H9 (cell line): ENCODE measurements around the gene PLCB1. TPM values are rescaled to one million over a fixed set of nuclear protein-coding genes. Genes with fewer than 3 reads are reported as not detected.

Experiments used
- DNase-seq: peaks from one replicate; pipeline ENCODE4 v3.0.0-alpha.2; 2017
- H2AFZ ChIP-seq: one replicate; pipeline ENCODE4 v1.6.1; 2013; ENCODE audit warnings: mild to moderate bottlenecking, low read length, control low read depth, moderate library complexity
- H2AK5ac ChIP-seq: 2 replicates; pipeline ENCODE4 v1.6.1; 2013; ENCODE audit warnings: low read length, control low read depth, mixed read lengths; ENCODE audit not compliant: insufficient read length
- H2BK120ac ChIP-seq: one replicate; pipeline ENCODE4 v1.6.1; 2013; ENCODE audit warnings: low read depth, mild to moderate bottlenecking, low read length, control low read depth, inconsistent platforms; ENCODE audit not compliant: poor library complexity, severe bottlenecking
- H2BK12ac ChIP-seq: 2 replicates; pipeline ENCODE4 v1.6.1; 2013; ENCODE audit warnings: low read length, control low read depth, mixed read lengths, low read depth; ENCODE audit not compliant: insufficient read length
- H2BK15ac ChIP-seq: 2 replicates; pipeline ENCODE4 v1.6.1; 2013; ENCODE audit warnings: low read depth, low read length, control low read depth
- H2BK20ac ChIP-seq: one replicate; pipeline ENCODE4 v1.6.1; 2013; ENCODE audit warnings: low read depth, mild to moderate bottlenecking, low read length, control low read depth, inconsistent platforms; ENCODE audit not compliant: poor library complexity, severe bottlenecking
- H2BK5ac ChIP-seq: 2 replicates; pipeline ENCODE4 v1.6.1; 2013; ENCODE audit warnings: low read length, control low read depth, mixed read lengths; ENCODE audit not compliant: insufficient read length
- H3K14ac ChIP-seq: 2 replicates; pipeline ENCODE4 v1.6.1; 2013; ENCODE audit warnings: low read length, control low read depth; ENCODE audit not compliant: insufficient read depth
- H3K18ac ChIP-seq: 2 replicates; pipeline ENCODE4 v1.6.1; 2013; ENCODE audit warnings: low read depth, mild to moderate bottlenecking, mixed read lengths, low read length, control low read depth; ENCODE audit not compliant: insufficient read length
- H3K23ac ChIP-seq: 2 replicates; pipeline ENCODE4 v1.6.1; 2013; ENCODE audit warnings: low read length, control low read depth, mixed read lengths, low read depth; ENCODE audit not compliant: insufficient read length
- H3K23me2 ChIP-seq: 2 replicates; pipeline ENCODE4 v1.6.1; 2013; ENCODE audit warnings: low read depth, mild to moderate bottlenecking, mixed read lengths, low read length, control low read depth; ENCODE audit not compliant: insufficient read length, poor library complexity, severe bottlenecking
- H3K27ac ChIP-seq: 2 replicates; pipeline ENCODE4 v1.5.1; 2013; ENCODE audit warnings: low read length, control low read depth, mixed read lengths, low read depth; ENCODE audit not compliant: insufficient read length
- H3K27me3 ChIP-seq: 2 replicates; pipeline ENCODE4 v1.6.1; 2013; ENCODE audit warnings: low read length, control low read depth, inconsistent platforms; ENCODE audit not compliant: insufficient read depth
- H3K4ac ChIP-seq: 2 replicates; pipeline ENCODE4 v1.6.1; 2013; ENCODE audit warnings: low read depth, mild to moderate bottlenecking, control low read depth, inconsistent platforms, low read length, moderate library complexity
- H3K4me1 ChIP-seq: 2 replicates; pipeline ENCODE4 v1.6.1; 2013; ENCODE audit warnings: low read length, control low read depth, inconsistent platforms; ENCODE audit not compliant: insufficient read depth
- H3K4me2 ChIP-seq: 2 replicates; pipeline ENCODE4 v1.6.1; 2013; ENCODE audit warnings: low read length, control low read depth, mixed read lengths; ENCODE audit not compliant: insufficient read length, insufficient read depth
- H3K56ac ChIP-seq: 2 replicates; pipeline ENCODE4 v1.6.1; 2013; ENCODE audit warnings: low read depth, mild to moderate bottlenecking, mixed read lengths, low read length, control low read depth; ENCODE audit not compliant: insufficient read length
- H3K79me1 ChIP-seq: 2 replicates; pipeline ENCODE4 v1.6.1; 2013; ENCODE audit warnings: low read depth, mild to moderate bottlenecking, moderate library complexity, low read length, control low read depth, inconsistent platforms; ENCODE audit not compliant: insufficient read depth, poor library complexity, severe bottlenecking
- H3K79me2 ChIP-seq: 2 replicates; pipeline ENCODE4 v1.6.1; 2013; ENCODE audit warnings: low read length, control low read depth, inconsistent platforms; ENCODE audit not compliant: insufficient read depth
- H3K9ac ChIP-seq: 2 replicates; pipeline ENCODE4 v1.6.1; 2013; ENCODE audit warnings: low read length, control low read depth, mixed read lengths; ENCODE audit not compliant: insufficient read length; ENCODE audit errors: extremely low read depth
- H3K9me3 ChIP-seq: one replicate; pipeline ENCODE4 v1.6.1; 2013; ENCODE audit warnings: low read depth, low read length, inconsistent platforms; ENCODE audit not compliant: control insufficient read depth
- H3T11ph ChIP-seq: one replicate; pipeline ENCODE4 v1.6.1; 2013; ENCODE audit warnings: mild to moderate bottlenecking, low read length, control low read depth, inconsistent platforms
- H4K20me1 ChIP-seq: one replicate; pipeline ENCODE4 v1.6.1; 2013; ENCODE audit not compliant: control insufficient read depth, insufficient read length, insufficient read depth
- H4K5ac ChIP-seq: 2 replicates; pipeline ENCODE4 v1.6.1; 2013; ENCODE audit warnings: low read depth, mild to moderate bottlenecking, mixed read lengths, low read length, control low read depth; ENCODE audit not compliant: insufficient read length
- H4K8ac ChIP-seq: replicated peaks from 2 replicates; pipeline ENCODE4 v1.6.1; 2013; ENCODE audit warnings: low read length, control low read depth, mixed read lengths, low read depth; ENCODE audit not compliant: insufficient read length
- H4K91ac ChIP-seq: 2 replicates; pipeline ENCODE4 v1.6.1; 2013; ENCODE audit warnings: low read depth, mild to moderate bottlenecking, moderate library complexity, mixed read lengths, low read length, control low read depth; ENCODE audit not compliant: insufficient read length
- H3K27ac Mint-ChIP-seq, 3 experiments: 2 replicates in 2 of 3; 3 replicates in 1 of 3; pipeline ENCODE4 v1.8.0; 2020 to 2021; ENCODE audit warnings: mixed read lengths in 3 of 3, mild to moderate bottlenecking in 1 of 3, moderate library complexity in 1 of 3
- H3K27me3 Mint-ChIP-seq: 2 replicates; pipeline ENCODE4 v1.8.0; 2021; ENCODE audit warnings: low read depth, mild to moderate bottlenecking, moderate library complexity, mixed read lengths
- H3K36me3 Mint-ChIP-seq, 3 experiments: 2 replicates in 2 of 3; 3 replicates in 1 of 3; pipeline ENCODE4 v1.8.0; 2020 to 2021; ENCODE audit warnings: low read depth in 3 of 3, mixed read lengths in 3 of 3; ENCODE audit not compliant: insufficient read depth in 1 of 3
- H3K4me1 Mint-ChIP-seq, 2 experiments: 2 replicates each; pipeline ENCODE4 v1.8.0; 2020; ENCODE audit warnings: mixed read lengths in 2 of 2
- H3K4me3 Mint-ChIP-seq, 2 experiments: 2 replicates in 1 of 2; 3 replicates in 1 of 2; pipeline ENCODE4 v1.8.0; 2020 to 2021; ENCODE audit warnings: mild to moderate bottlenecking in 2 of 2, mixed read lengths in 2 of 2, moderate library complexity in 1 of 2
- H3K9me3 Mint-ChIP-seq, 2 experiments: 2 replicates in 1 of 2; 3 replicates in 1 of 2; pipeline ENCODE4 v1.8.0; 2020; ENCODE audit warnings: mild to moderate bottlenecking in 2 of 2, mixed read lengths in 2 of 2, moderate library complexity in 1 of 2
- total RNA-seq: library from RNA; stranded (reverse); gene quantifications from 2 replicates; pipeline ENCODE4 v1.2.1, GENCODE V29; 2021
- TF ChIP-seq, protein P1 (sequence below): fragments of 200-600 bp; sonication (generic); conservative IDR thresholded peaks from 3 replicates; pipeline ENCODE4 v1.8.0; 2021; ENCODE audit warnings: antibody characterized with exemption, mild to moderate bottlenecking

The PLCB1 gene
- total RNA-seq, 1 experiment from 2014 or later = 11.5 TPM

DNA sequence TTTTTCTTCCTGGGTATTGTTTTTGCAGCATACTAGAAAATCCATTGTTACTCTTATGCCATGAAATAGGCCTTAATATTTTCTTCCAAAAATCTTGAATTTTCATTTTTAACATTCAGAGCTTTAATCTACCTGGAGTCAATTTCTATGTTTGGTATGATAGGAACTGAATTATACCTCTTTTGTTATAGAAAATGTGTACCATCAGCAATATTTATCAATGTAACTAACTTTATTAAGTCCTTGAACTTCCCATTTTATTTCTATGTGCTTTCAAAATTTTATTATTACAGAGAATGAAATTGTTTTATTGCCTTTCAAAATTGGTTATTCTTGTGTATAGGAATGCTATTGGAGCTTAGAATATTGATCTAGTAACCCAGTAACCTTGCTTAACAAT lies 68.2 kb downstream of the PLCB1 start:
- Histone ChIP-seq H4K8ac (no peak overlapping the region), H2BK12ac (no peak overlapping the region), H3K18ac (no peak overlapping the region), H4K20me1 (no peaks in the 10 kb centered on the region), H2AK5ac (no peak overlapping the region), H3K23ac (no peak overlapping the region), H3K14ac (no peak overlapping the region), H2BK20ac (no peak overlapping the region), H3K4me2 (no peak overlapping the region), H3K27me3 (no peaks in the 10 kb centered on the region), H4K5ac (no peak overlapping the region), H3K79me1 (no peaks in the 10 kb centered on the region), H2BK120ac (no peak overlapping the region), H3K9me3 (no peaks in the 10 kb centered on the region), H2BK5ac (no peak overlapping the region), H3K79me2 (no peaks in the 10 kb centered on the region), H2AFZ (no peak overlapping the region), H3K4ac (no peak overlapping the region), H3K9ac (no peak overlapping the region), H4K91ac (no peak overlapping the region), H3K4me1 (no peaks in the 10 kb centered on the region), H3K27ac (no peak overlapping the region), H3K56ac (no peak overlapping the region), H3K23me2 (no peaks in the 10 kb centered on the region), H2BK15ac (no peak overlapping the region), H3T11ph (no peak overlapping the region)
- Mint-ChIP-seq H3K36me3 (no peaks in the 10 kb centered on the region; a peak in 1 of 7 replicates), H3K4me1 (0 out of 4 replicates have a peak, but pooled peaks cover 0 to 3% of the 10 kb centered on the region in 2 experiments), H3K27ac (no peak overlapping the region), H3K9me3 (no peaks in the 10 kb centered on the region; a peak in 1 of 5 replicates), H3K4me3 (no peak overlapping the region), H3K27me3 (no peaks in the 10 kb centered on the region)
- no peak for DNase-seq
- TF ChIP-seq, protein P1, sequence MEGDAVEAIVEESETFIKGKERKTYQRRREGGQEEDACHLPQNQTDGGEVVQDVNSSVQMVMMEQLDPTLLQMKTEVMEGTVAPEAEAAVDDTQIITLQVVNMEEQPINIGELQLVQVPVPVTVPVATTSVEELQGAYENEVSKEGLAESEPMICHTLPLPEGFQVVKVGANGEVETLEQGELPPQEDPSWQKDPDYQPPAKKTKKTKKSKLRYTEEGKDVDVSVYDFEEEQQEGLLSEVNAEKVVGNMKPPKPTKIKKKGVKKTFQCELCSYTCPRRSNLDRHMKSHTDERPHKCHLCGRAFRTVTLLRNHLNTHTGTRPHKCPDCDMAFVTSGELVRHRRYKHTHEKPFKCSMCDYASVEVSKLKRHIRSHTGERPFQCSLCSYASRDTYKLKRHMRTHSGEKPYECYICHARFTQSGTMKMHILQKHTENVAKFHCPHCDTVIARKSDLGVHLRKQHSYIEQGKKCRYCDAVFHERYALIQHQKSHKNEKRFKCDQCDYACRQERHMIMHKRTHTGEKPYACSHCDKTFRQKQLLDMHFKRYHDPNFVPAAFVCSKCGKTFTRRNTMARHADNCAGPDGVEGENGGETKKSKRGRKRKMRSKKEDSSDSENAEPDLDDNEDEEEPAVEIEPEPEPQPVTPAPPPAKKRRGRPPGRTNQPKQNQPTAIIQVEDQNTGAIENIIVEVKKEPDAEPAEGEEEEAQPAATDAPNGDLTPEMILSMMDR = no peak
